Gastroesophageal sphincter (tissue), 4 donors: ENCODE results near the gene BMERB1. TPM values are rescaled to one million over a fixed set of nuclear protein-coding genes. Genes with fewer than 3 reads are reported as not detected.
"Not testable (repeated sequence)": the region's sequence is repeated elsewhere in the genome, so short reads cannot be mapped to it uniquely, and the experiment has no call there.

Experiments used
- ATAC-seq: fragments of 150-250 bp; one replicate; pipeline ENCODE4 v1.9.1; 2016; ENCODE audit warnings: mild to moderate bottlenecking, moderate library complexity
- H3K27ac ChIP-seq, 4 donors: fragments of 200-600 bp; sonication (generic) in 3 of 4; 1 replicate in 3 of 4; 2 replicates in 1 of 4; pipeline ENCODE4 v1.5.1; 2016 to 2019
- H3K27me3 ChIP-seq: fragments of 200-600 bp; sonication (generic); one replicate; pipeline ENCODE4 v1.5.1; 2019
- H3K36me3 ChIP-seq, 2 donors: fragments of 200-600 bp; sonication (generic); one replicate each; pipeline ENCODE4 v1.5.1; 2019; ENCODE audit warnings: control low read depth in 1 of 2
- H3K4me1 ChIP-seq, 3 donors: fragments of 200-600 bp; sonication (generic); 1 replicate in 2 of 3; 2 replicates in 1 of 3; pipeline ENCODE4 v1.5.1; 2016 to 2019; ENCODE audit warnings: control low read depth in 2 of 3
- H3K4me3 ChIP-seq, 2 donors: fragments of 200-600 bp; sonication (generic); one replicate each; pipeline ENCODE4 v1.5.1; 2019; ENCODE audit warnings: mild to moderate bottlenecking in 1 of 2, moderate library complexity in 1 of 2
- H3K9me3 ChIP-seq, 3 donors: fragments of 200-600 bp; sonication (generic); one replicate each; pipeline ENCODE4 v1.5.1; 2017 to 2019; ENCODE audit warnings: control low read depth in 2 of 3
- EP300 ChIP-seq: sonication (generic); formaldehyde crosslinking; IDR thresholded peaks from one replicate; pipeline ENCODE4 v1.6.1; 2017; ENCODE audit warnings: antibody characterized with exemption, mild to moderate bottlenecking
- POLR2A ChIP-seq, 2 donors: fragments of 450-650 bp; IDR thresholded peaks; one replicate each; pipeline ENCODE4 v1.6.1; 2017; ENCODE audit warnings: antibody characterized with exemption in 2 of 2, mild to moderate bottlenecking in 2 of 2, moderate library complexity in 1 of 2
- POLR2AphosphoS5 ChIP-seq: sonication (generic); formaldehyde crosslinking; IDR thresholded peaks from one replicate; pipeline ENCODE4 v1.6.1; 2017; ENCODE audit warnings: antibody characterized with exemption
- WGBS, 2 donors: methylation state at CpG; one replicate each; pipeline ENCODE4 v1.1.5; 2018; ENCODE audit warnings: low coverage in 1 of 2; 5-methylcytosine and 5-hydroxymethylcytosine counted together
- total RNA-seq, 4 donors: library from RNA; depleted of rRNA; stranded (reverse); fragments of >200 nt; gene quantifications; one replicate each; pipeline ENCODE4 v1.1.0, GENCODE V29; 2016
- TF ChIP-seq, protein P1 (sequence below), 4 experiments: fragments of 200-600 bp in 2 of 4; fragments of 450-650 bp in 2 of 4; sonication (generic) in 1 of 4; IDR thresholded peaks; one replicate each; pipeline ENCODE4 v1.5.1; 2017 to 2019; ENCODE audit warnings: antibody characterized with exemption in 4 of 4, mild to moderate bottlenecking in 2 of 4, moderate library complexity in 2 of 4

BMERB1 gene
- 100 to 1,000 TPM in 2 of 4 donors, 10 to 100 TPM in 2; 84.5 to 135 (median 101) TPM for total RNA-seq

DNA sequence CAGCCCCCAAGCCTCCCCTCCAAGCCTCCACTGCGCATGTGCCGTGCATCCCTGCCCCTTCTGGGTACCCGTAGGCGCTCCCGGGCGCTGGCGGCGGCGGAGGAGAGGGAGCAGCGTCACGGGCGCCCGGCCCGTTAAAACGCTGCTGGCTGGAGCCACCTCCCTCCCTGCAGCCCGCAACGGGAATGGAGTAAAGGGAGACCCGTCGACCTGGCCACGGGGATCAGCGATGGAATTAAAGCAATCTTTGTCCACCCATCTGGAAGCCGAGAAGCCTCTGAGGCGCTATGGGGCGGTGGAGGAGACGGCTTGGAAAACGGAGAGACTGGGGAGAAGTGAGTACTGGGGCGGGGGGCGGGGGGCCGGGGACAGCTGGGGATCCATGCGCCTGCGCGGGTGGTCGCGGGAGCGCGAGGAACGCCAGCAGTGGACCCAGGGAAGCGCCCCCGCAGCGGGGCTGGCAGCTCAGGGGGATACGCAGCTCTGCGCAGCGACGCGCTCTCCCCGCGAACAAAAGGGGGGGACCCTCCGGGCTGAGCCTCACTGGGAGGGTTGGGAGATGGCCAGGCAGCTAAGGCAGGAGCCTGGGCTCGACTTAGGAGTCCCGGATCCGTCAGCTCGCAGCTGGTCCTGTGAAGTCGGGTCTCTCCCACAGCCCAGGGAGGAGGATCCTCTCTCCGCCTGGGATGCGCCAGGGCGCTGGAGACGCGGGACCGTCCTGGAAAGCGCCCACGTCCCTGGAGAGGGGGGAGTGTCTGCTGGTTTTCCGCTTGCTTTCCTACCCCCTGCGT lies at the start of gene BMERB1:
Gene BMERB1 (plus strand): TSS at position 164 of the 791 bp plus-strand sequence. CDS start 66 bp downstream, at position 230.
- H3K36me3 ChIP-seq = no peaks in the 10 kb centered on the region
- WGBS, 2 donors = 0% methylated on average over 2 to 4 of the region's 63 CpGs
- H3K4me1 ChIP-seq = peaks cover 0 to 37% (median 0%) of the 10 kb centered on the region in 3 donors
- H3K27me3 ChIP-seq = no peaks in the 10 kb centered on the region
- H3K27ac ChIP-seq = peak within 1 kb of the TSS; percentile 36 to 92 (median 86)
- ATAC-seq = peak; percentile 92
- TF ChIP-seq POLR2A (IDR thresholded peaks at IDR 0.05) (peak; percentile 54 to 69), POLR2AphosphoS5 (peak; percentile 95), EP300 (no peak)
- H3K4me3 ChIP-seq = peak within 1 kb of the TSS; percentile 57 to 89
- H3K9me3 ChIP-seq = no peaks in the 10 kb centered on the region

DNA sequence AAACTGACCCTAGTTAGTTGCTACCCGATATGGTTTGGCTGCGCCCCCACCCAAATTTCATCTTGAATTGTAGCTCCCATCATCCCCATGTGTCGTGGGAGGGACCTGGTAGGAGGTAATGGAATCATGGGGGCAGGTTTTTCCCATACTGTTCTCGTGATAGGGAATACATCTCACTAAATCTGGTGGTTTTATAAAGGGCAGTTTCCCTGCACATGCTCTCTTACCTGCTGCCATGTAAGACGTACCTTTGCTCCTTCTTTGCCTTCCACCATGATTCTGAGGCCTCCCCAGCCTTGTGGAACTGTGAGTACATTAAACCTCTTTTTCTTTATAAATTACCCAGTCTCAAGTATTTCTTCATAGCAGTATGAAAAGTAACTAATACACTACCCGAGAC lies 46.3 kb upstream of the BMERB1 start:
- not testable (repeated sequence) for H3K4me1 ChIP-seq, ATAC-seq, H3K4me3 ChIP-seq, H3K27ac ChIP-seq, H3K27me3 ChIP-seq, H3K9me3 ChIP-seq, H3K36me3 ChIP-seq
- WGBS, 2 donors = 74 to 76% methylated on average over 4 to 5 of the region's 6 CpGs

- 73 to 78% methylated on average over 5 of the region's 5 CpGs for WGBS, 2 donors
- H3K36me3 ChIP-seq, H3K9me3 ChIP-seq, ATAC-seq, H3K27me3 ChIP-seq, H3K27ac ChIP-seq, H3K4me3 ChIP-seq, H3K4me1 ChIP-seq: not testable (repeated sequence)
These were observed 44.5 kb upstream of the BMERB1 start for GRCh38 chr16:15389916-15390315.

DNA sequence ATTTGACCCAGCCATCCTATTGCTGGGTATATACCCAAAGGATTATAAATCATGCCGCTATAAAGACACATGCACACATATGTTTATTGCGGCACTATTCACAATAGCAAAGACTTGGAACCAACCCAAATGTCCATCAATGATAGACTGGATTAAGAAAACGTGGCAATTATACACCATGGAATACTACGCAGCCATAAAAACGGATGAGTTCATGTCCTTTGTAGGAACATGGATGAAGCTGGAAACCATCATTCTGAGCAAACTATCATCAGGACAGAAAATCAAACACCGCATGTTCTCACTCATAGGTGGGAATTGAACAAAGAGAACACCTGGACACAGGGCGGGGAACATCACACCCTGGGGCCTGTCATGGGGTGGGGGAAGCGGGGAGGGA lies 41.4 kb upstream of the BMERB1 start:
- H3K4me3 ChIP-seq, H3K27ac ChIP-seq, H3K27me3 ChIP-seq, H3K9me3 ChIP-seq, H3K36me3 ChIP-seq, ATAC-seq: not testable (repeated sequence)
- WGBS, 2 donors = 91 to 100% methylated on average over 3 to 4 of the region's 8 CpGs
- peaks cover 0 to 20% (median 0%) of the 10 kb centered on the region in 3 donors for H3K4me1 ChIP-seq

- peak within 1 kb of the TSS in 3 of 4 donors; percentile 72 to 81 (median 77) for H3K27ac ChIP-seq
- H3K9me3 ChIP-seq, H3K36me3 ChIP-seq, H3K27me3 ChIP-seq: not testable (repeated sequence)
- TF ChIP-seq, protein P1, sequence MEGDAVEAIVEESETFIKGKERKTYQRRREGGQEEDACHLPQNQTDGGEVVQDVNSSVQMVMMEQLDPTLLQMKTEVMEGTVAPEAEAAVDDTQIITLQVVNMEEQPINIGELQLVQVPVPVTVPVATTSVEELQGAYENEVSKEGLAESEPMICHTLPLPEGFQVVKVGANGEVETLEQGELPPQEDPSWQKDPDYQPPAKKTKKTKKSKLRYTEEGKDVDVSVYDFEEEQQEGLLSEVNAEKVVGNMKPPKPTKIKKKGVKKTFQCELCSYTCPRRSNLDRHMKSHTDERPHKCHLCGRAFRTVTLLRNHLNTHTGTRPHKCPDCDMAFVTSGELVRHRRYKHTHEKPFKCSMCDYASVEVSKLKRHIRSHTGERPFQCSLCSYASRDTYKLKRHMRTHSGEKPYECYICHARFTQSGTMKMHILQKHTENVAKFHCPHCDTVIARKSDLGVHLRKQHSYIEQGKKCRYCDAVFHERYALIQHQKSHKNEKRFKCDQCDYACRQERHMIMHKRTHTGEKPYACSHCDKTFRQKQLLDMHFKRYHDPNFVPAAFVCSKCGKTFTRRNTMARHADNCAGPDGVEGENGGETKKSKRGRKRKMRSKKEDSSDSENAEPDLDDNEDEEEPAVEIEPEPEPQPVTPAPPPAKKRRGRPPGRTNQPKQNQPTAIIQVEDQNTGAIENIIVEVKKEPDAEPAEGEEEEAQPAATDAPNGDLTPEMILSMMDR (IDR thresholded peaks at IDR 0.05) = peak in 1 of 4 experiments; percentile 33
- H3K4me3 ChIP-seq = peak within 1 kb of the TSS; percentile 26 to 74
- 2 to 51% methylated on average over 4 to 10 of the region's 79 CpGs for WGBS, 2 donors
- peaks cover 0 to 20% (median 0%) of the 10 kb centered on the region in 3 donors for H3K4me1 ChIP-seq
- peak; percentile 90 for ATAC-seq
These were observed 38.5 kb upstream of the BMERB1 start, which contains the start of gene MPV17L for GRCh38 chr16:15395631-15396508. TSS of gene MPV17L (plus strand) at chr16:15395754. CDS start at chr16:15395898, 144 bp downstream.

- Histone ChIP-seq H3K4me3 (peak overlapping the region in 1 of 2 donors; percentile 74), H3K4me1 (peaks cover 0 to 20% (median 0%) of the 10 kb centered on the region in 3 donors), H3K27ac (peak overlapping the region in 3 of 4 donors; percentile 72 to 81 (median 77))
- WGBS, 2 donors = 80 to 95% methylated on average over 2 to 4 of the region's 8 CpGs
- H3K27me3 ChIP-seq, H3K9me3 ChIP-seq, ATAC-seq, H3K36me3 ChIP-seq: not testable (repeated sequence)
These were observed 37.9 kb upstream of the BMERB1 start for GRCh38 chr16:15396509-15396829.

DNA sequence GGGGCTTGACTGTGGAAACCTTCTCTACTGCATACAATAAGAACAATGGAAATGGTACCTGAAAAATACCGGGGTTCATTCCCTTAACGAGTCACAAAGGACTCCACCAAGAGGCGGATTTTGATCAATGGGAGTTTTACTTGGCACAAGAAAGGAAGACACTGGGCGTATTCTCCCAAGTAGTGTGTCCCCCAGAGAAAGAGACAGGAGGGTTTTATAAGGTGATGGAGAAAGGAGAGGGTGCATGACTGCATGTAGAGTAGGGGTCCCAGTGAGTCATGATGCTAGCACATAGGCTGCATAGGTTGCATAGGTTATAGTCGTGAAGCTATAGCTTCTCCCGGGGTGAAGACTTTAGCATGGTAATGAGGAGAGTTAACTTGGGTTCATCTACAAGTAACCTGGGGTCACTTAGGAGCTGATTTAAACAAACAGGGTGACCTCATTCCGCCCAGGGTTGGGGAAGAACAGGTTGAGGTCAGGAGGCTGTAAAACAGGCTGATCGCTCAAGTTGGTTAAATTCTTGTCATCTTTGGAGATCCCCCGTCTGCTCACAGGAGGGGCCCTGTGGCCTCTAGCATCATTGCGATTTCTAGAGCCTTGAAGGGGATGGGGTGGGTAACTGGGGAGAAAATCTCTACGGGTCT lies 37.3 kb upstream of the BMERB1 start:
- no peaks in the 10 kb centered on the region for H3K9me3 ChIP-seq
- no peak for ATAC-seq
- H3K4me3 ChIP-seq = no peak overlapping the region
- H3K27ac ChIP-seq = peak overlapping the region in 1 of 4 donors; percentile 81
- 92 to 98% methylated on average over 6 to 11 of the region's 11 CpGs for WGBS, 2 donors
- TF ChIP-seq POLR2A (IDR thresholded peaks at IDR 0.05) (no peak), EP300 (no peak), POLR2AphosphoS5 (no peak)
- TF ChIP-seq, protein P1 (IDR thresholded peaks at IDR 0.05) = no peak
- peaks cover 0 to 20% (median 0%) of the 10 kb centered on the region in 3 donors for H3K4me1 ChIP-seq
- H3K36me3 ChIP-seq = peaks cover 0 to 11% of the 10 kb centered on the region in 2 donors
- no peaks in the 10 kb centered on the region for H3K27me3 ChIP-seq
